HEK293T (cell line): Measurements from ENCODE around the gene KLHL36.

ENCODE experiments used
- CTBP1 ChIP-seq: fragments of 450-650 bp; IDR thresholded peaks from 2 replicates; pipeline ENCODE4 v1.6.1; 2016; ENCODE audit warnings: borderline replicate concordance
- FOXM1 ChIP-seq: fragments of 450-650 bp; IDR thresholded peaks from 2 replicates; pipeline ENCODE4 v1.6.1; 2017; ENCODE audit warnings: mild to moderate bottlenecking, borderline replicate concordance
- TARDBP ChIP-seq: fragments of 450-650 bp; IDR thresholded peaks from 2 replicates; pipeline ENCODE4 v1.6.1; 2016

- TF ChIP-seq CTBP1 (no peak), FOXM1 (no peak), TARDBP (no peak)
These were observed 17.2 kb upstream of the KLHL36 start for GRCh38 chr16:84631153-84631466.
